Measurements from ENCODE around the gene SYK. TPM values are rescaled to one million over a fixed set of nuclear protein-coding genes. Genes with fewer than 3 reads are reported as not detected.

The SYK gene
- total RNA-seq, 2 donors from 2014 or later, result 2.5 to 6.0 TPM

DNA sequence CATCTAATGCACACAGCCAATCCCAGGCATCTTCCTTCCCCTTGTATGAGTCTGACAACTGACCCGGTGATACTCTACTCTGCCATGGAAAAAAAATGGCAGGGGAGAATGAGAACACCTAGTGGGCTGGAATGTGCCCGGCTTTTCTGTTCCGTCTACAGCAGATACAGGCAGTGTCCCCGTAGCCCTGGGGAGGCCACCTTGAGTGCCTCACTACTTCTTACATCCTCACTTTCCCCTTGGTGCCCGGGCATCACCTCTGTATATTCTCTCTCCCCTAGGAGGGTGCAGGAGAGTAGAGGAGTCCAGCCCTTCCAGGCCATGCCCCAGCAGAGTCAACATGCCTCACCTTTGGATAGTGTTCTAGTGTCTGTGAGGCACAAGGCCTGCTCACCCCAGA is 56.2 kb downstream of the SYK start:
- H3K9ac ChIP-seq (ENCODE audit: extremely low read depth, low read length, poor library complexity, severe bottlenecking), result no peak overlapping the region
- 85 to 86% methylated on average over 1 to 5 of the region's 5 CpGs for WGBS, 2 experiments (ENCODE audit: insufficient coverage in 1 of 2, insufficient read length in 1 of 2)
- no peaks in the 10 kb centered on the region for H3K27me3 ChIP-seq (ENCODE audit: control insufficient read depth, insufficient read depth, low read length, poor library complexity, severe bottlenecking)
- DNase-seq, result no peak
- Mint-ChIP-seq H3K27ac (no peak overlapping the region), H3K4me1 (no peaks in the 10 kb centered on the region), H3K27me3 (ENCODE audit: insufficient read depth) (no peaks in the 10 kb centered on the region), H3K4me3 (no peak overlapping the region), H3K9me3 (no peaks in the 10 kb centered on the region), H3K36me3 (ENCODE audit: low read depth) (no peaks in the 10 kb centered on the region)
- no peak overlapping the region for H3K27ac ChIP-seq (ENCODE audit: low read depth, low read length)
- no peaks in the 10 kb centered on the region for H3K9me3 ChIP-seq (ENCODE audit: control insufficient read depth, low read length)
- H3K4me1 ChIP-seq (ENCODE audit: control insufficient read depth, insufficient read depth, low read length), result no peaks in the 10 kb centered on the region
- no peaks in the 10 kb centered on the region for H3K36me3 ChIP-seq (ENCODE audit: control insufficient read depth, insufficient read depth, low read length)
- no peak for TF ChIP-seq CTCF (conservative IDR thresholded peaks at IDR 0.05)
- no peak overlapping the region for H3K4me3 ChIP-seq (ENCODE audit: low read length)

GRCh38 chr9:90858457-90858901 is 56.9 kb downstream of the SYK start:
- TF ChIP-seq CTCF (conservative IDR thresholded peaks at IDR 0.05), result no peak
- H3K27ac ChIP-seq (ENCODE audit: low read depth, low read length), result no peak overlapping the region
- Mint-ChIP-seq H3K4me1 (no peaks in the 10 kb centered on the region), H3K9me3 (no peaks in the 10 kb centered on the region), H3K27ac (no peak overlapping the region), H3K4me3 (no peak overlapping the region), H3K27me3 (ENCODE audit: insufficient read depth) (no peaks in the 10 kb centered on the region), H3K36me3 (ENCODE audit: low read depth) (no peaks in the 10 kb centered on the region)
- H3K4me1 ChIP-seq (ENCODE audit: control insufficient read depth, insufficient read depth, low read length), result no peaks in the 10 kb centered on the region
- no peaks in the 10 kb centered on the region for H3K27me3 ChIP-seq (ENCODE audit: control insufficient read depth, insufficient read depth, low read length, poor library complexity, severe bottlenecking)
- DNase-seq, result no peak
- no peak overlapping the region for H3K9ac ChIP-seq (ENCODE audit: extremely low read depth, low read length, poor library complexity, severe bottlenecking)
- no peak overlapping the region for H3K4me3 ChIP-seq (ENCODE audit: low read length)
- WGBS, 2 experiments (ENCODE audit: insufficient coverage in 1 of 2, insufficient read length in 1 of 2), result 94 to 97% methylated on average over 4 of the region's 4 CpGs
- H3K9me3 ChIP-seq (ENCODE audit: control insufficient read depth, low read length), result no peaks in the 10 kb centered on the region
- H3K36me3 ChIP-seq (ENCODE audit: control insufficient read depth, insufficient read depth, low read length), result no peaks in the 10 kb centered on the region

GRCh38 chr9:90860382-90860781 is 58.8 kb downstream of the SYK start:
- H3K9ac ChIP-seq (ENCODE audit: extremely low read depth, low read length, poor library complexity, severe bottlenecking), result no peak overlapping the region
- no peak for DNase-seq
- H3K9me3 ChIP-seq (ENCODE audit: control insufficient read depth, low read length), result no peaks in the 10 kb centered on the region
- 92 to 93% methylated on average over 2 to 5 of the region's 5 CpGs for WGBS, 2 experiments (ENCODE audit: insufficient coverage in 1 of 2, insufficient read length in 1 of 2)
- H3K27ac Mint-ChIP-seq, result no peak overlapping the region
- no peaks in the 10 kb centered on the region for H3K36me3 ChIP-seq (ENCODE audit: control insufficient read depth, insufficient read depth, low read length)
- H3K27ac ChIP-seq (ENCODE audit: low read depth, low read length), result no peak overlapping the region
- TF ChIP-seq CTCF (conservative IDR thresholded peaks at IDR 0.05), result no peak
- H3K27me3 ChIP-seq (ENCODE audit: control insufficient read depth, insufficient read depth, low read length, poor library complexity, severe bottlenecking), result no peaks in the 10 kb centered on the region
- H3K27me3 Mint-ChIP-seq (ENCODE audit: insufficient read depth), result no peaks in the 10 kb centered on the region
- H3K36me3 Mint-ChIP-seq (ENCODE audit: low read depth), result no peaks in the 10 kb centered on the region
- H3K4me3 ChIP-seq (ENCODE audit: low read length), result no peak overlapping the region
- H3K4me1 ChIP-seq (ENCODE audit: control insufficient read depth, insufficient read depth, low read length), result no peaks in the 10 kb centered on the region
- no peaks in the 10 kb centered on the region for H3K9me3 Mint-ChIP-seq
- H3K4me1 Mint-ChIP-seq, result no peaks in the 10 kb centered on the region
- no peak overlapping the region for H3K4me3 Mint-ChIP-seq

Data from endodermal cell (in vitro differentiated cells).